Measurements from ENCODE around the gene RDH5. TPM values are rescaled to one million over a fixed set of nuclear protein-coding genes. Genes with fewer than 3 reads are reported as not detected.

Gene RDH5
- total and polyA plus RNA-seq, 2 of the 4 experiments (the other 2 are of a cell fraction), result 7.3 to 18.8 TPM

GRCh38 chr12:55688716-55689655, 31.2 kb upstream of the RDH5 start:
- no peak overlapping the region for H3K27ac ChIP-seq (ENCODE audit: insufficient read depth, low read length)
- no peak overlapping the region for H3K4ac ChIP-seq (ENCODE audit: low read depth, low read length)
- H3K4me3 ChIP-seq (ENCODE audit: insufficient read depth, low read depth, low read length), result no peak overlapping the region
- no peak overlapping the region for H2AK5ac ChIP-seq (ENCODE audit: low read depth, low read length)
- H2BK5ac ChIP-seq (ENCODE audit: low read depth, low read length, poor library complexity, severe bottlenecking), result no peak overlapping the region
- ChIA-PET CTCF (no interaction called here), POLR2A (ENCODE audit: unreplicated experiment) (no interaction called here)
- H3K4me2 ChIP-seq (ENCODE audit: low read depth, low read length), result no peak overlapping the region
- no peak overlapping the region for H2BK20ac ChIP-seq (ENCODE audit: low read depth, low read length)
- WGBS, 2 experiments (ENCODE audit: extremely low coverage in 2 of 2, insufficient read length in 1 of 2), result 96% methylated on average over 5 of the region's 16 CpGs; no CpG with 5 or more reads in 1 of the 2 experiments
- H3K9ac ChIP-seq (ENCODE audit: low read depth, low read length), result no peak overlapping the region
- no peaks in the 10 kb centered on the region for H3K36me3 ChIP-seq (ENCODE audit: control insufficient read depth, insufficient read depth, low read length)
- H3K18ac ChIP-seq (ENCODE audit: low read depth, low read length), result no peak overlapping the region
- no peak for DNase-seq
- intact Hi-C loops (cut with micrococcal nuclease), result no loop called here
- no peak for ATAC-seq (ENCODE audit: low read depth)
- in situ Hi-C loops (cut with MboI; ENCODE audit: low sequenced_read_pairs), result no loop called here
- no peak overlapping the region for H3K14ac ChIP-seq (replicated peaks; ENCODE audit: low read depth, low read length)
- H4K5ac ChIP-seq (ENCODE audit: low read depth, low read length), result no peak overlapping the region
- H3K9me3 ChIP-seq (ENCODE audit: control insufficient read depth, insufficient read depth, low read length), result no peaks in the 10 kb centered on the region
- H4K8ac ChIP-seq (ENCODE audit: low read depth in 2 of 2, low read length in 2 of 2), result no peak overlapping the region
- no peak overlapping the region for H4K91ac ChIP-seq (ENCODE audit: insufficient read depth, low read depth, low read length)
- peaks cover 5% of the 10 kb centered on the region for H3K27me3 ChIP-seq (ENCODE audit: control insufficient read depth, insufficient read depth, low read length)
- no peak overlapping the region for H2AK9ac ChIP-seq (replicated peaks; ENCODE audit: low read depth, low read length, poor library complexity)
- no peak overlapping the region for H3K56ac ChIP-seq (ENCODE audit: extremely low read depth, insufficient read depth, low read length)
- no peak overlapping the region for H2BK15ac ChIP-seq (ENCODE audit: low read depth, low read length)
- H3K4me1 ChIP-seq (ENCODE audit: control insufficient read depth, insufficient read depth, low read length), result no peaks in the 10 kb centered on the region
- dilution Hi-C loops (cut with HindIII; ENCODE audit: low sequenced_read_pairs, unreplicated experiment), result no loop called here
- H2BK120ac ChIP-seq (ENCODE audit: low read depth, low read length), result no peak overlapping the region
- no peak for TF ChIP-seq SMC3 (IDR thresholded peaks at IDR 0.05; ENCODE audit: low read depth, low read length)
- TF ChIP-seq FOS (IDR thresholded peaks at IDR 0.05; ENCODE audit: low read depth, low read length), result no peak
- TF ChIP-seq, protein P1, sequence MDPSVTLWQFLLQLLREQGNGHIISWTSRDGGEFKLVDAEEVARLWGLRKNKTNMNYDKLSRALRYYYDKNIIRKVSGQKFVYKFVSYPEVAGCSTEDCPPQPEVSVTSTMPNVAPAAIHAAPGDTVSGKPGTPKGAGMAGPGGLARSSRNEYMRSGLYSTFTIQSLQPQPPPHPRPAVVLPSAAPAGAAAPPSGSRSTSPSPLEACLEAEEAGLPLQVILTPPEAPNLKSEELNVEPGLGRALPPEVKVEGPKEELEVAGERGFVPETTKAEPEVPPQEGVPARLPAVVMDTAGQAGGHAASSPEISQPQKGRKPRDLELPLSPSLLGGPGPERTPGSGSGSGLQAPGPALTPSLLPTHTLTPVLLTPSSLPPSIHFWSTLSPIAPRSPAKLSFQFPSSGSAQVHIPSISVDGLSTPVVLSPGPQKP (IDR thresholded peaks at IDR 0.05; ENCODE audit: borderline replicate concordance, low read depth, low read length), result no peak
- no peak for TF ChIP-seq MAZ (IDR thresholded peaks at IDR 0.05; ENCODE audit: borderline replicate concordance, low read depth, low read length)
- no peak for TF ChIP-seq BHLHE40 (IDR thresholded peaks at IDR 0.05; ENCODE audit: low read depth, low read length)
- no peak for TF ChIP-seq MAFK (IDR thresholded peaks at IDR 0.05; ENCODE audit: low read depth, low read length)
- TF ChIP-seq MXI1 (IDR thresholded peaks at IDR 0.05; ENCODE audit: borderline replicate concordance, low read depth, low read length), result no peak
- no peak for TF ChIP-seq RAD21 (IDR thresholded peaks at IDR 0.05; ENCODE audit: low read length)
- no peak for TF ChIP-seq POLR2A (IDR thresholded peaks at IDR 0.05; ENCODE audit: low read depth, low read length)
- TF ChIP-seq CEBPB (IDR thresholded peaks at IDR 0.05; ENCODE audit: low read depth, low read length), result no peak
- H4K20me1 ChIP-seq (ENCODE audit: insufficient read depth, low read length), result no peaks in the 10 kb centered on the region
- no peaks in the 10 kb centered on the region for H3K79me1 ChIP-seq (ENCODE audit: low read depth in 1 of 2, low read length in 2 of 2)
- BruUV-seq (replicated peaks), result no TSS peak
- no peak overlapping the region for H3K23ac ChIP-seq (ENCODE audit: low read depth, low read length)
- H2AFZ ChIP-seq (replicated peaks; ENCODE audit: low read length, poor library complexity), result no peak overlapping the region
- H3K9me1 ChIP-seq (ENCODE audit: insufficient read depth, low read length), result no peaks in the 10 kb centered on the region
